Nephron progenitor cell (in vitro differentiated cells): ENCODE measurements around the gene SYNE3.

Source experiments
- DNase-seq: peaks from one replicate; pipeline ENCODE4 v3.0.0; 2021
- H3K27ac Mint-ChIP-seq: 2 replicates; pipeline ENCODE4 v1.8.0; 2021; ENCODE audit warnings: mild to moderate bottlenecking, moderate library complexity, mixed read lengths
- H3K27me3 Mint-ChIP-seq: 2 replicates; pipeline ENCODE4 v1.8.0; 2021; ENCODE audit warnings: mild to moderate bottlenecking, low read depth, mixed read lengths; ENCODE audit not compliant: poor library complexity
- H3K36me3 Mint-ChIP-seq: 2 replicates; pipeline ENCODE4 v1.8.0; 2021; ENCODE audit warnings: low read depth, mixed read lengths
- H3K4me1 Mint-ChIP-seq: 2 replicates; pipeline ENCODE4 v1.8.0; 2021; ENCODE audit warnings: mixed read lengths
- H3K4me3 Mint-ChIP-seq: 2 replicates; pipeline ENCODE4 v1.8.0; 2021; ENCODE audit warnings: mild to moderate bottlenecking, moderate library complexity, mixed read lengths
- H3K9me3 Mint-ChIP-seq: 2 replicates; pipeline ENCODE4 v1.8.0; 2021; ENCODE audit warnings: mild to moderate bottlenecking, moderate library complexity, mixed read lengths
- TF ChIP-seq, protein P1 (sequence below): fragments of 200-600 bp; sonication (generic); IDR thresholded peaks from 2 replicates; pipeline ENCODE4 v1.5.0; 2021; ENCODE audit warnings: antibody characterized with exemption

The SYNE3 gene

GRCh38 chr14:95557832-95558231 lies 41.4 kb upstream of the SYNE3 start:
- H3K9me3 Mint-ChIP-seq: no peaks in the 10 kb centered on the region
- H3K27ac Mint-ChIP-seq: no peak overlapping the region
- H3K4me1 Mint-ChIP-seq: no peaks in the 10 kb centered on the region
- no peak overlapping the region for H3K4me3 Mint-ChIP-seq
- TF ChIP-seq, protein P1, sequence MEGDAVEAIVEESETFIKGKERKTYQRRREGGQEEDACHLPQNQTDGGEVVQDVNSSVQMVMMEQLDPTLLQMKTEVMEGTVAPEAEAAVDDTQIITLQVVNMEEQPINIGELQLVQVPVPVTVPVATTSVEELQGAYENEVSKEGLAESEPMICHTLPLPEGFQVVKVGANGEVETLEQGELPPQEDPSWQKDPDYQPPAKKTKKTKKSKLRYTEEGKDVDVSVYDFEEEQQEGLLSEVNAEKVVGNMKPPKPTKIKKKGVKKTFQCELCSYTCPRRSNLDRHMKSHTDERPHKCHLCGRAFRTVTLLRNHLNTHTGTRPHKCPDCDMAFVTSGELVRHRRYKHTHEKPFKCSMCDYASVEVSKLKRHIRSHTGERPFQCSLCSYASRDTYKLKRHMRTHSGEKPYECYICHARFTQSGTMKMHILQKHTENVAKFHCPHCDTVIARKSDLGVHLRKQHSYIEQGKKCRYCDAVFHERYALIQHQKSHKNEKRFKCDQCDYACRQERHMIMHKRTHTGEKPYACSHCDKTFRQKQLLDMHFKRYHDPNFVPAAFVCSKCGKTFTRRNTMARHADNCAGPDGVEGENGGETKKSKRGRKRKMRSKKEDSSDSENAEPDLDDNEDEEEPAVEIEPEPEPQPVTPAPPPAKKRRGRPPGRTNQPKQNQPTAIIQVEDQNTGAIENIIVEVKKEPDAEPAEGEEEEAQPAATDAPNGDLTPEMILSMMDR: no peak
- no peaks in the 10 kb centered on the region for H3K36me3 Mint-ChIP-seq
- DNase-seq: no peak
- peaks cover 7% of the 10 kb centered on the region for H3K27me3 Mint-ChIP-seq

DNA sequence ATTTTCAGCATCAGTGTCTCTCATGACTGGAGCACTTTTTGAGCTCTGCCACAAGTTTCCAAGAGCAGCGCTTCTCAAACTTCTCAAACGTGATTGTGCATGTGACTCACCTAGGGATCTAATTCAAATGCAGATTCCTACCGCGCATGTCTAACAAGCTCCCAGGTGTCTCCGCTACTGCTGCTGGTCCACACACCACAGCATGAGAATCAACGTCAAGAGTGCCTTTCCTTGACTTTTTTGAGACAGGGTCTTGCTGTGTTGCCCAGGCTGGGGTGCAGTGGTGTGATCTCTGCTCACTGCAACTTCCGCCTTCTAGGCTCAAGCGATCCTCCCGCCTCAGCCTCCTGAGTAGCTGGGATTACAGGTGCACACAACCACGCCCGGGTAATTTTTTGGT lies 40.8 kb upstream of the SYNE3 start:
- Mint-ChIP-seq H3K4me1 (no peaks in the 10 kb centered on the region), H3K27ac (no peak overlapping the region), H3K36me3 (no peaks in the 10 kb centered on the region), H3K27me3 (peaks cover 5% of the 10 kb centered on the region), H3K9me3 (no peaks in the 10 kb centered on the region), H3K4me3 (no peak overlapping the region)
- TF ChIP-seq, protein P1: no peak
- no peak for DNase-seq

DNA sequence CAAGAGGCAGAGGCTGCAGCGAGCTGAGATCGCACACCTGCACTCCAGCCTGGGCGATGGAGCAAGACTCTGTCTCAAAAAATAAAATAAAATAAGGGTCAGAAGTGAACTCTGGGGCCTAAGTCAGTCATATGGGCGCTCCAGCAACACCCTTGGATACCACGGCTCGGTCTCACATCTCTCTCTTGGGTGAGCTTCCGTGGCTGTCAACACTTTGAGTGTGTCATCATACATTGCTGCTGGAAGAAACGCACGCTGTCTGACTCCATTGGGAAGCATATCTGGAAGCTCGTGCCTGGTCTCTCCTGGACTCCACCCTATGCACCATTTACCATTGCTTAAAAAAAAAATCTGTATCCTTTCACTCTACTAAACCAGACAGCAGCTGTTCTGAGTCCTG lies 38.6 kb upstream of the SYNE3 start:
- peaks cover 10% of the 10 kb centered on the region for H3K9me3 Mint-ChIP-seq
- H3K27ac Mint-ChIP-seq: no peak overlapping the region
- H3K4me3 Mint-ChIP-seq: no peak overlapping the region
- DNase-seq: no peak
- TF ChIP-seq, protein P1: no peak
- H3K27me3 Mint-ChIP-seq: no peaks in the 10 kb centered on the region
- peaks cover 21% of the 10 kb centered on the region for H3K36me3 Mint-ChIP-seq
- peaks cover 6% of the 10 kb centered on the region for H3K4me1 Mint-ChIP-seq

- no peak for DNase-seq
- Mint-ChIP-seq H3K27ac (no peak overlapping the region), H3K27me3 (no peaks in the 10 kb centered on the region), H3K36me3 (peaks cover 38% of the 10 kb centered on the region), H3K4me1 (peaks cover 14% of the 10 kb centered on the region), H3K4me3 (no peak overlapping the region), H3K9me3 (peaks cover 13% of the 10 kb centered on the region)
- TF ChIP-seq, protein P1: no peak
Measured at GRCh38 chr14:95553141-95553540, 36.7 kb upstream of the SYNE3 start.

- peaks cover 13% of the 10 kb centered on the region for H3K9me3 Mint-ChIP-seq
- DNase-seq: no peak
- peaks cover 14% of the 10 kb centered on the region for H3K4me1 Mint-ChIP-seq
- TF ChIP-seq, protein P1: no peak
- H3K4me3 Mint-ChIP-seq: no peak overlapping the region
- H3K27me3 Mint-ChIP-seq: no peaks in the 10 kb centered on the region
- peaks cover 42% of the 10 kb centered on the region for H3K36me3 Mint-ChIP-seq
- H3K27ac Mint-ChIP-seq: no peak overlapping the region
Measured at GRCh38 chr14:95551435-95551834, 35.0 kb upstream of the SYNE3 start.

DNA sequence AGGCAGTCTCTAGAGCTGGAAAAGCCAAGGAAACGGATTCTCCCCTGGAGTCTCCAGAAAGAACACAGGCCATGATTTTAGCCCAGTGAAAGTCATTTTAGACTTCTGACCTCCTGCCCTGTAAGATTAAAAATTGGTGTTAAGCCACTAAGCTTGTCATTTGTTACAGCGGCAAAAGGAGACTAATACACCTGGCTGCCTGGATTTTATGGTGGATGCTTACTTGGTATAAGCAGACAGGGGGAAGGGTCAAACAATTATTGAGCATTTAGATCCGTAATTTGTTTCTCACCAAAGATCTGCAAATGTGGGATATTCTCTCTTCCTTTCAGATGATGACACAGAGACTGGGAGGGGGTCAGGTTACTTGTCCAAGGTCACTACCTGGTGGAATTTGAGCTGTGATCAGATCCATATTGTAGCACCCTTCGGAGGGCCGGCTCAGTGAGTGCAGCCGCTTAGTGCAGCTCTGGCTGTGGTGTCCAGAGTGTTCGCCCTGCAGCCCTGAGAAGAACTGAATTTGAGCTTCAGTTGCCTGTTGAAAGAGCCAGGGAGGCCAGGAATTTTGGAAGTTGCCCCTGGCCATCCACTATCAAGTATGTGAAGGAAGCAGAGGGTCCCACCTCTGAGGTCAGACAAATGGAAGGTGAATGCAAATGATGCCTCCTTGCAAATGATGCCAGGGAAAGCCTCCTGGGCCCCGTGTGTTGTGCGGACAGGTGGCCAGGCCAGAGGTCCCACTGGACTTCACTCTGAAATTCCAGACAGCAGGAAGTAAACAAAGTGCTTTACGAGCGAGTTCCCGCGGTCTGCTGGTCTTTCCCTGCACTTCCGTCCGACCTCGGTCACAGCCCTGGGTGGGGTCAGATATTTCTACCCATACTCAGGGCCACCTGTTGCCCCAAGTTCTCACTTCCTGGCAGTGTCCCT lies 33.5 kb upstream of the SYNE3 start:
- no peak for DNase-seq
- TF ChIP-seq, protein P1: no peak
- peak overlapping the region; percentile 8 for H3K27ac Mint-ChIP-seq
- H3K27me3 Mint-ChIP-seq: no peaks in the 10 kb centered on the region
- peaks cover 14% of the 10 kb centered on the region for H3K4me1 Mint-ChIP-seq
- H3K9me3 Mint-ChIP-seq: peaks cover 13% of the 10 kb centered on the region
- peaks cover 42% of the 10 kb centered on the region for H3K36me3 Mint-ChIP-seq
- H3K4me3 Mint-ChIP-seq: no peak overlapping the region
